Measurements from ENCODE around the gene SEMA6D. TPM values are rescaled to one million over a fixed set of nuclear protein-coding genes. Genes with fewer than 3 reads are reported as not detected.

SEMA6D gene
- total RNA-seq, 1 donor from 2014 or later, result 4.0 TPM

DNA sequence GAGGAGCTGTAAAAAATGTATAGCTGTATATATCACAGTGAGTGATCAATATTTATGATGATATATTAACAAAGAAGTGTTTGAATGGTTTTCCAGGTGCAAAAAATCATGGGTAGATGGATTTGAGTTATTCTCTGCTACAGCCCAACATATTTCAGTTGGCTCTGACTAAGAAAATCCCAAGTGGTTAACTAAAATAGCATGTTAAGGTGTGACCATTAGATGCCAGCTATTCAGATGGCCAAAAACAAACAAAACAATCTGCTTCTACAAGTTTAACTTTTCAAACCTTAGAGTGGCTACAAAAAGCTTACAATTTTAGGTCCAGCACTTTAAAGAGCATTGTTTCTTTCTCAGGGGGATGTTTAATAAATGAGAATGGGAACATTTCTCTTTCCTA is 67.5 kb downstream of the SEMA6D start:
- Histone ChIP-seq H3K9me3 (no peaks in the 10 kb centered on the region), H3K36me3 (no peaks in the 10 kb centered on the region), H3K27me3 (no peaks in the 10 kb centered on the region), H3K4me1 (no peaks in the 10 kb centered on the region), H3K4me3 (no peak overlapping the region), H3K27ac (no peak overlapping the region)
- intact Hi-C loops (cut with DNase I), result no loop called here
- DNase-seq (ENCODE audit: low spot score in 2 of 2), result no peak
- TF ChIP-seq, protein P1, sequence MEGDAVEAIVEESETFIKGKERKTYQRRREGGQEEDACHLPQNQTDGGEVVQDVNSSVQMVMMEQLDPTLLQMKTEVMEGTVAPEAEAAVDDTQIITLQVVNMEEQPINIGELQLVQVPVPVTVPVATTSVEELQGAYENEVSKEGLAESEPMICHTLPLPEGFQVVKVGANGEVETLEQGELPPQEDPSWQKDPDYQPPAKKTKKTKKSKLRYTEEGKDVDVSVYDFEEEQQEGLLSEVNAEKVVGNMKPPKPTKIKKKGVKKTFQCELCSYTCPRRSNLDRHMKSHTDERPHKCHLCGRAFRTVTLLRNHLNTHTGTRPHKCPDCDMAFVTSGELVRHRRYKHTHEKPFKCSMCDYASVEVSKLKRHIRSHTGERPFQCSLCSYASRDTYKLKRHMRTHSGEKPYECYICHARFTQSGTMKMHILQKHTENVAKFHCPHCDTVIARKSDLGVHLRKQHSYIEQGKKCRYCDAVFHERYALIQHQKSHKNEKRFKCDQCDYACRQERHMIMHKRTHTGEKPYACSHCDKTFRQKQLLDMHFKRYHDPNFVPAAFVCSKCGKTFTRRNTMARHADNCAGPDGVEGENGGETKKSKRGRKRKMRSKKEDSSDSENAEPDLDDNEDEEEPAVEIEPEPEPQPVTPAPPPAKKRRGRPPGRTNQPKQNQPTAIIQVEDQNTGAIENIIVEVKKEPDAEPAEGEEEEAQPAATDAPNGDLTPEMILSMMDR (IDR thresholded peaks at IDR 0.05), result no peak

DNA sequence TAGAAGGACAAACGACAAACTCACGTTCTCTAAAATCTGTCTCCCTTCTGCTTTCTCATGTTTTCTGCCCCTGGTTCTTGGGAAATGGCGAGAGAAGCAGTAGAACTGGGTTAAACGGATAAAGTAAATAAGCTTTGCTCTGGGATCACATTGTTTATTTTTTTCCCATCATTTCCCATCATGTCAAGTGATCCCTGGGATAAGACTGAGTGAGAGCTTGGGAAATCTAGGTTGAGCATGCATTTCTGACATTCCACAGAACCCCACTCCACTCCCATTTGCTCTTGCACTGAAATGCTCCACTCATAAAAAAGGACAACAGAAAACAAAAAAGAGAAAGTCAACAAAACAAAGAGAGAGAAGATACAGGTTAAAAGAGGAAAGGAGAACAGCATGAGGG is 69.1 kb downstream of the SEMA6D start:
- H3K4me3 ChIP-seq, result no peak overlapping the region
- H3K27me3 ChIP-seq, result no peaks in the 10 kb centered on the region
- H3K4me1 ChIP-seq, result no peaks in the 10 kb centered on the region
- H3K27ac ChIP-seq, result no peak overlapping the region
- TF ChIP-seq, protein P1 (IDR thresholded peaks at IDR 0.05), result no peak
- intact Hi-C loops (cut with DNase I), result no loop called here
- H3K36me3 ChIP-seq, result no peaks in the 10 kb centered on the region
- H3K9me3 ChIP-seq, result no peaks in the 10 kb centered on the region
- DNase-seq (ENCODE audit: low spot score in 2 of 2), result no peak

DNA sequence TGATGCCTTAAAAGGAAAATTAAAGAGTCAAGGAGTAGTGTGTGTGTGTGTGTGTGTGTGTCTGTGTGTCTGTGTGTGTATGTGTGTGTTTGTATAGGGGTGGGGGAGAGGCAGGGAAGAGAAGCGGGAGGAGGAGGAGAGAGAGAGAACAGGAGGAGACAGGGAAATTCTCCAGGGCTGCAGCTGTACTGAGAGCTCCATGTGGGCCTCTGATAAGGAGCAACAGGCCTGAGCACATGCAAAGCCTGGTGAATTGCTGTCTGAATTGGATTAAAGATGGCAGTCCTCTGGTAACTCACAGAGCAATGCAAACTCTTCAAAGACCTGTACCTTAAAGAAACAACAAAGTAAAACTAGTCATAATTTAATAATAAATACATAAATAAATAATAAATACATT is 70.6 kb downstream of the SEMA6D start:
- Histone ChIP-seq H3K4me1 (no peaks in the 10 kb centered on the region), H3K4me3 (no peak overlapping the region), H3K9me3 (no peaks in the 10 kb centered on the region), H3K36me3 (no peaks in the 10 kb centered on the region), H3K27ac (no peak overlapping the region), H3K27me3 (no peaks in the 10 kb centered on the region)
- no peak for DNase-seq (ENCODE audit: low spot score in 2 of 2)
- TF ChIP-seq, protein P1 (IDR thresholded peaks at IDR 0.05), result no peak
- intact Hi-C loops (cut with DNase I), result no loop called here

DNA sequence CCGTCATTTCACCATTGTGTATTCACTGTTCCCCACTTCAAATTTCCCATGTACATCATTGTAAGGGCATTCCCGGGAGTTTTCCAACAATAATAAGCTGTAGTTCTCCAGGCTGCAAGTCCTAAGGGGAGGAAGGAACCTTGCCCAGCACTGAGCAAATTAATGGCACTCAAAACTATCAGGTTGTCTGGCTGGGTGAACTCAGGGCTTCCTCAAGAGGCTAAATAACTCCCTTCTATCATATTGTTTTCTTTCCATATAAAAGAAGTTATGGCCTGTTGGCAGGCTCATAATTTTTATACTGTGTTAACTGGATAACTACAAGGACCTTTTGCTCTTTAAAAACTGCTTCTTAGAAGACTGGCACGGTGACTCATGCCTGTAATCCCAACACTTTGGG is 71.4 kb downstream of the SEMA6D start:
- Histone ChIP-seq H3K4me1 (no peaks in the 10 kb centered on the region), H3K36me3 (no peaks in the 10 kb centered on the region), H3K27ac (no peak overlapping the region), H3K27me3 (no peaks in the 10 kb centered on the region), H3K4me3 (no peak overlapping the region), H3K9me3 (no peaks in the 10 kb centered on the region)
- TF ChIP-seq, protein P1 (IDR thresholded peaks at IDR 0.05), result no peak
- no peak for DNase-seq (ENCODE audit: low spot score in 2 of 2)
- intact Hi-C loops (cut with DNase I), result no loop called here

DNA sequence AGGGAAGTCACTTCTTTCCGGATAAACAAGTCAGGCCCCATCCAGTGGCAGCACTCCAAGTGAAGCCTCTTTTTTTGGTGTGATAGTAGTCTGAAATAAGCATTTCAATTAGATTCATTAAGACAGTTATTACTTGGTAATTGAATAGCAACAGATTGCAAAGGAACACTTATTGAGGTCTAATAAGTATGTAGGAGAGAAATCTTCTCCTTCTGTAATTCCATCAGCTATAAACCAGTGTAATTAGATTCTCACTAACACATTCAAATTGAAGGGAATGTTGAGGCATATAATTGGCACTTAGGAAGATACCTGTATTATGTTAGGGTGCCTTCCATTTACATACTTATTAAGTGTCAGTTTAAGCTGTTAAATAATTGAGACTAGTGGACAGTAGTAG is 73.9 kb downstream of the SEMA6D start:
- H3K9me3 ChIP-seq, result no peaks in the 10 kb centered on the region
- H3K36me3 ChIP-seq, result no peaks in the 10 kb centered on the region
- no peak overlapping the region for H3K4me3 ChIP-seq
- no peak overlapping the region for H3K27ac ChIP-seq
- intact Hi-C loops (cut with DNase I), result no loop called here
- H3K27me3 ChIP-seq, result no peaks in the 10 kb centered on the region
- DNase-seq (ENCODE audit: low spot score in 2 of 2), result no peak
- H3K4me1 ChIP-seq, result no peaks in the 10 kb centered on the region
- TF ChIP-seq, protein P1 (IDR thresholded peaks at IDR 0.05), result no peak

DNA sequence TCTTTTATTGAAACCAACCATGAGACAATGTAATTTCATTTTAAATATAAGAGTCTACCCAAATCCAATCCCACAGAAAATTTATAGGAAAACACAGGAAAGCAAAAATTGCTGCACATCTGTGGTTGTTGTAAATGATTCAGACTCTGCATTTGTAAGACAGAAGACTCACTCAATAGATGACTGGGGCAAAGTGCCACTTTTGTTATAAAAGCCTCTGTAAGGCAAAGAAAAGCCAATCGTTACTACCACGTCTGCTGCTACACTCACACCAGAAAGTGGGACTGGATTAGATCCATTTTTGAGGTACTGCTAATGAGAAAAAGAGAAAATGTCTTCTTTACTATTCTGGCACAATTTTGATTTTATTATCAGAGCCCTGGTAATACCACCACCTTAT is 74.9 kb downstream of the SEMA6D start:
- H3K27ac ChIP-seq, result no peak overlapping the region
- TF ChIP-seq, protein P1 (IDR thresholded peaks at IDR 0.05), result no peak
- H3K4me1 ChIP-seq, result no peaks in the 10 kb centered on the region
- no peaks in the 10 kb centered on the region for H3K9me3 ChIP-seq
- no peaks in the 10 kb centered on the region for H3K36me3 ChIP-seq
- no peak for DNase-seq (ENCODE audit: low spot score in 2 of 2)
- no peak overlapping the region for H3K4me3 ChIP-seq
- H3K27me3 ChIP-seq, result no peaks in the 10 kb centered on the region
- intact Hi-C loops (cut with DNase I), result no loop called here
